Stimulated activated CD8-positive, alpha-beta memory T cell treated with anti-CD3 and anti-CD28 coated beads, Interleukin-12 subunit alpha, Interleukin-12 subunit beta, amount 100 ng/mL, for 1 hour (primary cell): ENCODE results near the gene SRGAP1.
"Not testable (repeated sequence)": the region's sequence is repeated elsewhere in the genome, so short reads cannot be mapped to it uniquely, and the experiment has no call there.

Experiments
- DNase-seq: peaks from one replicate; pipeline ENCODE4 v3.0.0-alpha.2; 2020; ENCODE audit warnings: low read depth

SRGAP1 gene

GRCh38 chr12:64053117-64053516, 208.6 kb downstream of the SRGAP1 start:
- DNase-seq, result no peak

GRCh38 chr12:64054079-64054520, 209.6 kb downstream of the SRGAP1 start:
- DNase-seq, result no peak

GRCh38 chr12:64056741-64057140, 212.2 kb downstream of the SRGAP1 start:
- no peak for DNase-seq

- no peak for DNase-seq
Measured at GRCh38 chr12:64057706-64058105, 213.2 kb downstream of the SRGAP1 start.

GRCh38 chr12:64058541-64059265, 214.2 kb downstream of the SRGAP1 start:
- no peak for DNase-seq

- no peak for DNase-seq
Measured at GRCh38 chr12:64059685-64060084, 215.2 kb downstream of the SRGAP1 start.

- DNase-seq, result no peak
Measured at GRCh38 chr12:64061868-64062375, 217.4 kb downstream of the SRGAP1 start.

GRCh38 chr12:64063121-64063520, 218.6 kb downstream of the SRGAP1 start:
- no peak for DNase-seq

- no peak for DNase-seq
Measured at GRCh38 chr12:64064240-64064639, 219.7 kb downstream of the SRGAP1 start.

GRCh38 chr12:64064706-64065105, 220.2 kb downstream of the SRGAP1 start:
- no peak for DNase-seq

GRCh38 chr12:64065881-64066451, 221.5 kb downstream of the SRGAP1 start:
- DNase-seq, result no peak

- no peak for DNase-seq
Measured at GRCh38 chr12:64066776-64067175, 222.3 kb downstream of the SRGAP1 start.

GRCh38 chr12:64070454-64070853, 226.0 kb downstream of the SRGAP1 start:
- no peak for DNase-seq

- DNase-seq, result no peak
Measured at GRCh38 chr12:64072916-64073575, 228.5 kb downstream of the SRGAP1 start.

GRCh38 chr12:64076565-64076964, 232.1 kb downstream of the SRGAP1 start:
- DNase-seq, result not testable (repeated sequence)

- no peak for DNase-seq
Measured at GRCh38 chr12:64077922-64078321, 233.4 kb downstream of the SRGAP1 start.

GRCh38 chr12:64080319-64081007, 236.0 kb downstream of the SRGAP1 start:
- DNase-seq, result no peak

GRCh38 chr12:64081008-64081404, 236.5 kb downstream of the SRGAP1 start:
- no peak for DNase-seq

GRCh38 chr12:64082116-64082515, 237.6 kb downstream of the SRGAP1 start:
- DNase-seq, result no peak

GRCh38 chr12:64082866-64083268, 238.4 kb downstream of the SRGAP1 start:
- DNase-seq, result no peak

- no peak for DNase-seq
Measured at GRCh38 chr12:64083285-64084210, 239.0 kb downstream of the SRGAP1 start.
